MV-4-11 (cell line): Measurements from ENCODE around the gene CEP131.
"Not testable (repeated sequence)": the region's sequence is repeated elsewhere in the genome, so short reads cannot be mapped to it uniquely, and the experiment has no call there.

Experiments
- DNase-seq: peaks from one replicate; lab custom pipeline; 2025; lab: John Stamatoyannopoulos, UW

The CEP131 gene

GRCh38 chr17:81238815-81239713, 16.3 kb upstream of the CEP131 start, which contains the start of the genes NDUFAF8 and TEPSIN:
Gene NDUFAF8, plus strand, starts transcription at chr17:81239318. Its CDS starts 46 bp downstream, at chr17:81239364.
Gene TEPSIN, minus strand, starts transcription at chr17:81239055. Its CDS starts 22 bp downstream, at chr17:81239033.
- DNase-seq, result peak; percentile 100

GRCh38 chr17:81238490-81238814, 15.7 kb upstream of the CEP131 start:
- DNase-seq, result no peak

GRCh38 chr17:81237591-81238489, 15.1 kb upstream of the CEP131 start:
- no peak for DNase-seq

GRCh38 chr17:81236784-81237183, 14.0 kb upstream of the CEP131 start:
- no peak for DNase-seq

- DNase-seq, result no peak
Observed at GRCh38 chr17:81235822-81236740, 13.3 kb upstream of the CEP131 start.

- DNase-seq, result no peak
Observed at GRCh38 chr17:81234940-81235821, 12.4 kb upstream of the CEP131 start.

- DNase-seq, result no peak
Observed at GRCh38 chr17:81234506-81234855, 11.7 kb upstream of the CEP131 start.

- DNase-seq, result no peak
Observed at GRCh38 chr17:81233811-81234505, 11.2 kb upstream of the CEP131 start.

- no peak for DNase-seq
Observed at GRCh38 chr17:81233316-81233715, 10.6 kb upstream of the CEP131 start.

- no peak for DNase-seq
Observed at GRCh38 chr17:81232616-81233241, 10.0 kb upstream of the CEP131 start.

GRCh38 chr17:81231766-81232581, 9.2 kb upstream of the CEP131 start:
- DNase-seq, result no peak

- no peak for DNase-seq
Observed at GRCh38 chr17:81231121-81231645, 8.4 kb upstream of the CEP131 start.

- DNase-seq, result no peak
Observed at GRCh38 chr17:81230043-81230820, 7.5 kb upstream of the CEP131 start.

- no peak for DNase-seq
Observed at GRCh38 chr17:81229666-81229920, 6.8 kb upstream of the CEP131 start.

GRCh38 chr17:81228834-81229665, 6.3 kb upstream of the CEP131 start:
- peak; percentile 33 for DNase-seq

- DNase-seq, result peak; percentile 85
Observed at GRCh38 chr17:81228420-81228819, 5.7 kb upstream of the CEP131 start.

GRCh38 chr17:81227630-81228029, 4.9 kb upstream of the CEP131 start:
- DNase-seq, result not testable (repeated sequence)
